Subcutaneous adipose tissue (tissue), 4 donors: Measurements from ENCODE around the gene GAPDHS. TPM values are rescaled to one million over a fixed set of nuclear protein-coding genes. Genes with fewer than 3 reads are reported as not detected.

Experiments used
- total RNA-seq, 4 donors: library from RNA; depleted of rRNA; stranded (reverse); fragments of >200 nt; gene quantifications; one replicate each; pipeline ENCODE4 v1.1.0, GENCODE V29; 2016
- TF ChIP-seq, protein P1 (sequence below): fragments of 450-650 bp; IDR thresholded peaks from one replicate; pipeline ENCODE4 v1.5.1; 2016; ENCODE audit warnings: low read depth, mild to moderate bottlenecking, control low read depth, antibody characterized with exemption, moderate library complexity

Gene GAPDHS
- total RNA-seq, 4 donors from 2014 or later, result not detected

DNA sequence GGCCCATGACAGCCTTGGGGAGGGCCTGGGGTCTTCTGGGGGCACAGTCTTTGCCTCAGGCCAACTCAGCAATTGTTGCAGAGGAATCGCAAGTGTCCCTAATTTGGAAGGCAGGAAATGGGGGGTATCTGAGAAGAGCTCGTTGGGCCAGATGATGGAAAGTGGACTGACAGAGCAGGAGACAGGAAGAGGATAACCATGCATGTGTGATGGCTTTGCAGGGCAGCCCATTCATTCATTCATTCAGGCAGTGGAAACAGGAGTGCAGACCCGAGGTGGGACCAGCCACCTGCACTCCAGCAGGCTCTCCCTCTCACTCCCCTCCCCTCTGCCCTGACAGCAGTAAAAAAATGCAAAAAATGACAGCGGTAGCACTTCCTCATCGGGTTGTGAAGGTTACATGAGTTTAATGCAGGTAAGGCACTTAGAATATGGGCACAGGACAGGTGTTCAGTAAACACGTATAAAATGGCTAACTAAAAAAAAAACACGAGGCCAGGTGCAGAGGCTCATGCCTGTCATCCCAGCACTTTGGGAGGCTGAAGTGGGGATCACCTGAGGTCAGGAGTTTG, 7.2 kb downstream of the GAPDHS start:
- TF ChIP-seq, protein P1, sequence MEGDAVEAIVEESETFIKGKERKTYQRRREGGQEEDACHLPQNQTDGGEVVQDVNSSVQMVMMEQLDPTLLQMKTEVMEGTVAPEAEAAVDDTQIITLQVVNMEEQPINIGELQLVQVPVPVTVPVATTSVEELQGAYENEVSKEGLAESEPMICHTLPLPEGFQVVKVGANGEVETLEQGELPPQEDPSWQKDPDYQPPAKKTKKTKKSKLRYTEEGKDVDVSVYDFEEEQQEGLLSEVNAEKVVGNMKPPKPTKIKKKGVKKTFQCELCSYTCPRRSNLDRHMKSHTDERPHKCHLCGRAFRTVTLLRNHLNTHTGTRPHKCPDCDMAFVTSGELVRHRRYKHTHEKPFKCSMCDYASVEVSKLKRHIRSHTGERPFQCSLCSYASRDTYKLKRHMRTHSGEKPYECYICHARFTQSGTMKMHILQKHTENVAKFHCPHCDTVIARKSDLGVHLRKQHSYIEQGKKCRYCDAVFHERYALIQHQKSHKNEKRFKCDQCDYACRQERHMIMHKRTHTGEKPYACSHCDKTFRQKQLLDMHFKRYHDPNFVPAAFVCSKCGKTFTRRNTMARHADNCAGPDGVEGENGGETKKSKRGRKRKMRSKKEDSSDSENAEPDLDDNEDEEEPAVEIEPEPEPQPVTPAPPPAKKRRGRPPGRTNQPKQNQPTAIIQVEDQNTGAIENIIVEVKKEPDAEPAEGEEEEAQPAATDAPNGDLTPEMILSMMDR, result no peak

DNA sequence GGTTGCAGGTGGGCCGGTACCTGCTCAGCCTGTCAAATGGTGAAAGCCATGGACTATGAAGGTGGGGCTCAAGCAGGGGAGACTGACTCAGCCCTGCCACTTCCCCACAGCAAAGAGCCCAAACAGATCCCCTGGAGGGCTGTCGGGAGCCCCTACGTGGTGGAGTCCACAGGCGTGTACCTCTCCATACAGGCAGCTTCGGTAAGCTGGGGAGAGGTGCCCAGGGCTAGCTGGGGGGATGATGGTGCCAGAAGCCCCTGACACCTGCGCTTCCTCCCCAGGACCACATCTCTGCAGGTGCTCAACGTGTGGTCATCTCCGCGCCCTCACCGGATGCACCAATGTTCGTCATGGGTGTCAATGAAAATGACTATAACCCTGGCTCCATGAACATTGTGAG, 9.0 kb downstream of the GAPDHS start:
- TF ChIP-seq, protein P1, result no peak

DNA sequence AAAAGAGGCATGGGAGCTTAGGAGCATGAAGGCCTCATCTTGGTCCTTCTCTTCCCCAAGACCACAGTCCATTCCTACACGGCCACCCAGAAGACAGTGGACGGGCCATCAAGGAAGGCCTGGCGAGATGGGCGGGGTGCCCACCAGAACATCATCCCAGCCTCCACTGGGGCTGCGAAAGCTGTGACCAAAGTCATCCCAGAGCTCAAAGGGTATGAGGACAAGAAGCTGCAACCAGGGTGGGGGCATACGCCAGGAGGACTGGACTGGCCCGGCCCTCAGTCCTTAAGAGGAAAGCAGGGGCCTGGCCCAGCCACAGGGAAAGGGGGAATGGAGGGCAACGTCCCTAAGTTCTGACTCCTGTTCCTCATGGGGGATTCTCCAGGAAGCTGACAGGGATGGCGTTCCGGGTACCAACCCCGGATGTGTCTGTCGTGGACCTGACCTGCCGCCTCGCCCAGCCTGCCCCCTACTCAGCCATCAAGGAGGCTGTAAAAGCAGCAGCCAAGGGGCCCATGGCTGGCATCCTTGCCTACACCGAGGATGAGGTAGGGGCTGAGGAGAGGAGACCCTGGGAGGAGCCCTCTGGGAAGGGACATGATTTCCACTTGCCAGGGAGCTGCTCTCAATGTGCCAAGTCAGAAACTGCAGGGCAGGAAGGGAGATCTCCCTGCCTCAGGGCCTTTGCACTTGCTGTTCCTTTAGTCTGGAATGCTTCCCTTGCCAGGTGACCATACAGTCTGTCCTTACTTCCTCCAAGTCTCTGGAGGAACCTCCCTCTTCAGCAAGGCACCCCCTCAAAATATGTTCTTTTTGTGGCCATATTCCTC, 10.2 kb downstream of the GAPDHS start:
- TF ChIP-seq, protein P1, result no peak

DNA sequence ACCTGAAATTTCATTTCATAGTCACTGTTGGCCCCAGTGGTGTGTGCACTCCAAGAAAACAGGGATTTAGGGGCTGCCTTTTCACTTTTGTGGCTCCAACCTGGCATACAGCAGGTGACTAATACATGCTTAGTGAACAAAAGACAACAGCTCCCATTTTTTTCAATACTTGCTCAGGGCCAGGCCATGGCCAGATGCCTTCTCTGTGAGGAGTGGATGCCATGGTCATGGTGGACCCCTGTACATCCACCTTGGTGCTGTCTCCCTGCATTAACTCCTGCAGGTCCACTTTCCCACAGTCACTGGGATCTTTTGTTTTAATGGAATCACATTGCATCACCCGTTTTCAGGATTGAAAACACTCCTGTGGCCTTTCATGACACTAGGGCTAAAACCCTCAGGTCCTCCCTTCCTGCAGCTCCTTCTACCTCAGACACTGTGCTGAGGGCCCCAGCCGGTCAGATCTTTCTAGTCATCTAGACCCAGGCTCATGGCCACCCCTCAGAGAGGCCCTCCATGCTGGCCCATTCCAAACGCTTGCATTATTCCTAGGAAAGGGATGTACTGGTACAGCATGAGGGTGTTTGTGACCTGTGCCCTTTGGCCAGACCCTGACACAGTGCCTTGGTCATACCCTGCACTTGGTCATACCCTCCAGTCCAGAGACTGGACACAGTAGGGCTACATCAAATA, 11.0 kb downstream of the GAPDHS start:
- TF ChIP-seq, protein P1, result no peak

DNA sequence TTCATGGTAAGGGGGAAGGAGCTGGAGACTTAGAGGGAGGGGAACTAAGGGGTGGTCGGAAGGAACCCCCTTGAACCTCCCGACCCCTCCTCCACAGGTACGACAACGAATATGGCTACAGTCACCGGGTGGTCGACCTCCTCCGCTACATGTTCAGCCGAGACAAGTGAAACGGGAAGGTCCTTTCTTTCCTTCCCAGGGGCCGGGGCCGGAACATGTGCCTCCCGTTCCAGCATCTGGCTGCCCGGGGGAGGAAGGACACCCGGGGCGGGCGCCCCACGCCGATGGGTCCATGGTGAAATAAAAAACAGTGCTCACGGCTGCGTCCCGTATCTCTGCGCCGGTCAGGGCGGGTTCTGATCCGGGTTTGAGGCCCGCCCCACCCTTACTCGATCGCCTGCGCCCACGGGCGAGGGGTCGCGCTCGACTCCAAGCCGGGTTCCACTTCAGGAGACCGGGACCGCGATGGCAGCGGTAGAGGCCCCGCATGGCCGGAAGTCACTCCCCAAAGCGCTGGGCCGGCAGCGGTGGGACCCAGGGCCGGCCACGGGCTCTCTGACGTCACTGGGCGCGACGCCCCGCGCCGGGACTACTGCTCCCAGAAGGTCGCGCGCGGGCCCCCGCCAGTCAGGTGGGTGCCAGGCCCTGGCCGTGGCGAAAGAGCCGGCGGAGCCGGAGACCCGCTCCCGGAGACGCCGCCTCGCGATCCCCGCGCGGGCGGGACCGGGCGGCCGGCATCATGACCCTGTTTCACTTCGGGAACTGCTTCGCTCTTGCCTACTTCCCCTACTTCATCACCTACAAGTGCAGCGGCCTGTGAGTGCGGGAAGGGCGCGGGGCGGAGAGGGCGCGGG, 12.0 kb downstream of the GAPDHS start, which contains the start of gene TMEM147:
TSS of gene TMEM147 (plus strand) at position 626 of the 854 bp plus-strand sequence. CDS start at position 740, 114 bp downstream.
- TF ChIP-seq, protein P1, result no peak

DNA sequence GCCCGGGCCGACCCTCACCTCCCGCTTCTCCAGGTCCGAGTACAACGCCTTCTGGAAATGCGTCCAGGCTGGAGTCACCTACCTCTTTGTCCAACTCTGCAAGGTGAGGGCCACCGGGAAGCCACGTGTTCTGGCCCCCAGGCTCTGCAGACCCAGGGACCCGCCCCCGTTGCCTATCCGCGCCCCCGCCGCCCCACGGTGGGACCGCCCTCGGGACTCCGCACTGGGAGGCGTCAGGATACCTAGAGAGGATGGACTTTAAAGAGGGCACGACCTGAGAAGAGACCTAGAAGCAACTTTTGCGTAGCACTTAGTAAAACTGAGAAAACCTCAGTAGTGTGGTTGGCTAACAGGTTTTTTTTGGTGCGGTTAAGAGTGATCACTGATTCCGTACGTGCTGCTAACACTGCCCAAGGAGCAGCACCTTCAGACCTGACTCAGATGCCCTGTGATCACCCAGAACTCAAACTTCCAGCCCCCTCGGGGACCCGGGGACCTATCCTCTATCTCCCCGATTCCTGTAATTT, 12.7 kb downstream of the GAPDHS start:
- TF ChIP-seq, protein P1, result no peak
